HG02852 (cell line): ENCODE measurements around the gene URI1.

Experiments used
- ATAC-seq: cut with Tn5 transposase; IDR thresholded peaks from one replicate; pipeline ENCODE4 v1.9.1; 2021; ENCODE audit warnings: mild to moderate bottlenecking, moderate library complexity; ENCODE audit not compliant: unreplicated experiment

URI1 gene

DNA sequence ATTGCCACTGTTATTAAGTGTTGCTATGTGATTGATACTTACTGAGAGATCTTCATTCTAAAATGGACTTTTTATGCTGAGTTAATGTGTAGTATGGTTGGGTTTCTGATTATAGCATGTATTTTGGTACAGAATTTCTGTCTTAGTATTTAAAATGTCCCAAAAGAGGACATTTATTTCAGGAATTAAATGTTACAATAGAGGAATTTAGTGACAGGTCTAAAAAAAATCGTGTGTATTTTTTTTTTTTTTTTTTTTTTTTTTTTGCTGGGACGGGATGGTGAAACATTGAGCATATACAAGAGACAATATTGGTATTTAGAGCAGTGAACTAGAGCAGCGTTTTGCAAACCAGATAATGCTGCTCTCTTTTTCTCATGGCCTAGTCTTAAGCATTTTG lies 27.9 kb downstream of the URI1 start:
- ATAC-seq = no peak

DNA sequence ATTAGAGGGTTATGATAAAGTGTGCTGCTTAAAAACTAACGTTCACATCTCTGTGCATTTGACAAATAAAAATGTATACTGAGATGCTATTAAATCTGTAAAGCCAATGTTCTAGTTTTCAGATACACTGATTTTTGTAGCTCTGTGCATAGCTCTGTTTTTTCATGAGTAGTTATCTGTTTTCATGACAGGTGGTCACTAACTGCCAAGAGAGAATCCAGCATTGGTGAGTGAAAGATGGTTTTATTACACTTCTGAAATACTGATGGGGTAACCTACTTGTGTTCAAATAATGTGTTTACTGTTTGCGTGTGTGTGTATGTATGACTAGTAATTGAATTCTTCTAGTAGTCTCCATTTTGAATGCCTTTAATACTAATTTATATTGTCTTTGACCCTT lies 29.0 kb downstream of the URI1 start:
- ATAC-seq = no peak

GRCh38 chr19:29971648-29972047 lies 29.6 kb downstream of the URI1 start:
- ATAC-seq = no peak

DNA sequence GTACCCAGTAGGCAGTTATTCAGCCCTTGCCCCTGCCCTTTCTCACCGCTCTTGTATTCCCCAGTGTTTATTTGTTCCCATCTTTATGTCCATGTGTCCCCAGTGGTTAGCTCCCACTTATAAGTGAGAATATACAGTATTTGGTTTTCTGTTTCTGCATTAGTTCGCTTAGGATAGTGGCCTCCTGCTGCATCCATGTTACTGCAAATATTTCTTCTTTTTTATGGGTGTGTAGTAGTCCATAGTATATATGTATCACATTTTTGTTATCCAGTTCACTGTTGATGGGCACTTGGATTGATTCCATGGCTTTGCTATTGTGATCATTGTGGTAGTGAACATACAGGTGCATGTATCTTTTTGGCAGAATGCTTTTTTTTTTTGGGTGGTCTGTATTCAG lies 32.7 kb downstream of the URI1 start:
- ATAC-seq = no peak

GRCh38 chr19:29976151-29976943 lies 34.3 kb downstream of the URI1 start:
- ATAC-seq = no peak

DNA sequence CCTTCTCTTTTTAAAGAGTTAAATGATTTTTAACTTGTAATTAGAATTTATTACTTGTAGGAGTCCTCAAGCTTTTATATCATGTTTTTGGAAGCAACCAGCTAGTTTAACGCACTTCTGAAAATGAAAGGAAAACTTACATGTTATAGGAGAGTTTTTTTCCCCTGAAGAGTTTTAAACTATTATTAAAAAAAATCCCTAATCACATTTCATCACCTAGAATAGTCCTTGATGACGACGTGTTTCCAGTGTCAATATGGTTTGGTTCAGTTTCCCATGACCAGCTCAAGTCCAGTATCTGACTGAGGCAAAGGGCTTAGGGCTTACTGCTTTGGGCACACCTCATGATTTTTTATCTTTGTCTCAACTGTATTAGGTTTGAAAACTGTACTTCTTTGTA lies 36.0 kb downstream of the URI1 start:
- ATAC-seq = no peak

DNA sequence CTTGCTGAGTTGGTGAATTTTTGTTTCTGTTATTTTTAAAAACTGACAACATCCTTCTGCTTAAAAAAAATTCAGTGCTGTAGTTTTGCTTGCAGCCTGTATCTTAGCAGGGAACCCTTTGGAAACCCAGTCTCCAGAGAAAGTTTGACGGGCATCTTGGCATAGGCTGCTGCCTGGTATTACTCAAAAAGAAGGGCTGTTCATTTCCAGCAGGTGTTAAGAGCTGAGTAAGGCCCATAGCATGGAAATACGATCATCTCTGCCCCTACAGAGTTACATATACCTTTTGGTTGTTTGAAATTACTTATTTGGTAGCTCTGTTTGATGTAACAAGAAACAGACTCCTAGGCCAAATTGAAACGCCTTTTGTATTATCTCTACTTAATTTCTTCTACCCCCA lies 41.5 kb downstream of the URI1 start:
- no peak for ATAC-seq

GRCh38 chr19:29985196-29985595 lies 43.2 kb downstream of the URI1 start:
- ATAC-seq = no peak

GRCh38 chr19:29988351-29988750 lies 46.3 kb downstream of the URI1 start:
- ATAC-seq = no peak

- no peak for ATAC-seq
These were observed 50.3 kb downstream of the URI1 start for GRCh38 chr19:29992233-29992867.

GRCh38 chr19:29999490-29999889 lies 57.5 kb downstream of the URI1 start:
- ATAC-seq = no peak

DNA sequence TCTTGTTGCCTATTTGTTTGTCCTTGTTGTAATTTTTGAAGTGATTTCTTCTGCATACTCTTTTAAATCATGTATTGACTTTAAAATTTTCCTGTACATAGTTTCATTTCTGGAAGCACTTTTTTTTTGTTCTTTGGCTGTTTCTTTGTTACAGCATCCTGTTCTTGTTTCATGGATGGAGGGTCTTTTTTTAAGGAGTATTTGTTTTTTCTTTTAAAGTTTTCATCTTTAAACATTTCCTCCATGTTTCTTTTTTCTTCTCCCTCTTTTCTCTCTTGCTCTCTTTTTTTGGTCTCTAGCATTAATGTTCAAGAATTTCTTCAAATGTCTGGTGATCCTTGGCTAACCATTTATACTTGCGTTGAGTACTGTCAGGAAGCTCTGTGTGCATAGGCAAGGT lies 58.8 kb downstream of the URI1 start:
- no peak for ATAC-seq

DNA sequence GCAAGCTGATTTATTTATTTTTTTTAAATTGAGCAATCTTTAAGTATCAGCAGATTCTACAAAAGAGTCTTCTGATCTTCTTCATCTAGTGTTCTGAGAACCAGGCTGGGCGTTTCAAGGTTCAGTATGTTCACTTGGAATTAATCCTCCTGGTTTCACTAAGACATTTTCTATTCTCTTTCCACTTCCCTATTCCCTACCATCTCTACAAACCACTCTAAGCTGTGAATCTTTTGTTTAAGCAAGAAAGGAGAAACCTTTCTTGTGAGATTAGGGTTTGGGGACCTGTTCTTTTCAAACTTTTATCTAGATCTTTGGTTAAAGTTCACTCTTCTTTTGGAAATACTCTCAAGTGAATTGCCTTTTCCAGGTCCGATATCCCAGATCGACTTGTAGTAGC lies 59.3 kb downstream of the URI1 start:
- no peak for ATAC-seq

DNA sequence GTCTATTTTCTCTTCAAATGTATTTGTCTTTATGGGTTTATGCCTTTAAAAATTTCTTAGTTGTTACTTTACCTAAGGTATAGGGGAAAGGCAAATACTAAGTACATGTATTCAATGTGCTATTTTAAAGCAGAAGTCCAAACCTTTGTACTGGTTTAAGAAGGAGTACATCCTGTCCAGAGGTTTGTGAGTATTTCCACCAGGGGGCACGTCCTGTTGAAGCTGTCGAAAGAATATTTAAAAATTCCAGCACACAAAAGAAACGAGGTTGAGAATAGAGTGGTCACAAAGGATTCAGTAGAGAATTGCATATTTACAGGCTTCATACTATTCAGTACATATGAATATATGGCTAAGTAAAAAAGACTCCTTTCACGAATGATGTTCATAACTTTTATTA lies 59.8 kb downstream of the URI1 start:
- no peak for ATAC-seq

DNA sequence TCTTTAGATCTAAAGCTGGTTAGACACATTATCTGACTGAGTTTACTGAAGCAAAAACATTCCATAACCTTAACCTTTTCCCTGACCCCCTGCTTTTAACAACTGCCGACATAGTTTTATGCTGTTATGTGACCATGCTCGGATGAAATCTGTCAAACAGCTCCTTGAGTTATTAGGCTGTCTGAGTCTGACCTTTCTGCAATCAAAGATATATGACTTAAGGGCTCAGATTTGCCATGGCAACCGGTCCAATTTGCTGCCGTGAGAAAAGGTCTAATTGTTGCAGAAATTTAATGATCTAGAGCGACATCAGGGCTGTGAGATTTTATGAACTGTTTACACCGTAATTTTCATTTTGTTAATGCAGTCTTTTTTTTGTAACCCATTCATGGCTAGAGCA lies 61.8 kb downstream of the URI1 start:
- ATAC-seq = no peak

- ATAC-seq = no peak
These were observed 62.4 kb downstream of the URI1 start for GRCh38 chr19:30004403-30004802.

- no peak for ATAC-seq
These were observed 64.2 kb downstream of the URI1 start for GRCh38 chr19:30006207-30006606.

GRCh38 chr19:30008169-30008568 lies 66.1 kb downstream of the URI1 start:
- ATAC-seq = no peak

- no peak for ATAC-seq
These were observed 67.0 kb downstream of the URI1 start for GRCh38 chr19:30009013-30009412.

DNA sequence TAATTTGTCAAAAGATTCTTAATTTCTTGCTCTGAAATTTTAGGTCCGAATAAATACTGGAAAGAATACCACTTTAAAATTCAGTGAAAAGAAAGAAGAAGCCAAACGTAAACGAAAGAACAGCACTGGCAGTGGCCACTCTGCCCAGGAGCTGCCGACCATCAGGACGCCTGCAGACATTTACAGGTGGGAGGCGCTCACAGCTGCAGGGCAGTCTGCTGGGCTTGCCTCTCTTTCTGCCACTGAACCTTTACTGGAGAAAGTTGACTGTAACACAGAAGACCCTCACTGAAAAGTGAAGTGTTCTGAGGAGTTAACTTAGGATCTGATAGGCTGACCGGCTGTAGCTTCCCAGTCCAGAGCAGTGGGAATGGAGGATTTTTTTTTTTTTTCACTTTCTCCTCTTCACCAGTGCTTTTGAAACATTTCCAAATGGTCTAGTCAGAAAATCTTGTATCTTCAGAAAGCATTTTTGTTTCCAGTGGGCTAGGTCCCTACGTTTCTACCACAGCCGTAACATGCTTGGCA lies 69.1 kb downstream of the URI1 start:
- ATAC-seq = no peak

- no peak for ATAC-seq
These were observed 72.7 kb downstream of the URI1 start for GRCh38 chr19:30014770-30015169.

- ATAC-seq = peak; percentile 90
These were observed 75.1 kb downstream of the URI1 start for GRCh38 chr19:30017172-30017571.
